ENCODE results near the gene WDFY3.

GRCh38 chr4:84740057-84740456 is 226.4 kb downstream of the WDFY3 start:
- TF ChIP-seq POLR2A (IDR thresholded peaks at IDR 0.05), result no peak
- no peak for TF ChIP-seq CTCF (IDR thresholded peaks at IDR 0.05)

All from Peyer's patch (tissue), 4 donors.